ENCODE results near the gene ABL1. TPM values are rescaled to one million over a fixed set of nuclear protein-coding genes. Genes with fewer than 3 reads are reported as not detected.

ABL1 gene
- total and polyA plus RNA-seq, 2 of the 13 experiments (the other 11 are each of a cell fraction or from before 2014, with no cell fraction given) = 10.8 to 20.4 TPM

- peak; percentile 11; the same call in 1 of the 2 replicates for TF ChIP-seq ZNF644 (CRISPR knock-in tag; IDR thresholded peaks at IDR 0.05; ENCODE audit: low read depth)
These were observed 93.2 kb downstream of the ABL1 start (continued) for GRCh38 chr9:130927995-130928900.

GRCh38 chr9:130929571-130930038 lies 94.6 kb downstream of the ABL1 start:
- no peaks in the 10 kb centered on the region for H3K36me3 ChIP-seq (replicated peaks in 1 of 2; ENCODE audit: control insufficient read depth in 1 of 2, insufficient read depth in 2 of 2, low read length in 2 of 2)
- no peaks in the 10 kb centered on the region for H3K79me2 ChIP-seq (ENCODE audit: insufficient read depth, low read length)
- BruUV-seq (replicated peaks) = no TSS peak
- no peaks in the 10 kb centered on the region for H3K9me3 ChIP-seq (ENCODE audit: low read length)
- H3K27ac ChIP-seq (ENCODE audit: extremely low read length, insufficient read depth, low read length) = no peak overlapping the region
- no peak overlapping the region for H3K4me2 ChIP-seq (ENCODE audit: low read depth, low read length)
- in situ Hi-C loops (cut with HindIII; ENCODE audit: extremely low pct_ligation_motif_present, low pct_unique_long_range_greater_than_20kb) = no loop called here
- 27% methylated on average over 15 of the region's 36 CpGs for WGBS (ENCODE audit: low lambda C conversion rate)
- DNase-seq (ENCODE audit: low spot score) (no peak), ATAC-seq (peak; percentile 4; the same call in 1 of the 3 replicates), FAIRE-seq (no peak)
- POLR2A ChIA-PET = no interaction called here
- H3K9ac ChIP-seq (ENCODE audit: insufficient read depth, low read depth, low read length) = no peak overlapping the region
- intact Hi-C loops (cut with micrococcal nuclease; ENCODE audit: unreplicated experiment) = no loop called here
- H3K4me3 ChIP-seq (replicated peaks in 1 of 3; ENCODE audit: insufficient read depth in 1 of 3, low read depth in 2 of 3, low read length in 3 of 3) = no peak overlapping the region
- peaks cover 33% of the 10 kb centered on the region for H3K4me1 ChIP-seq (ENCODE audit: insufficient read depth, low read length)
- H4K20me1 ChIP-seq (ENCODE audit: insufficient read depth, low read length) = no peaks in the 10 kb centered on the region
- no peak overlapping the region for H2AFZ ChIP-seq (ENCODE audit: low read length)
- CTCF ChIA-PET (ENCODE audit: low intra/inter-chr PET ratio, low total read pairs) = no interaction called here
- H3K27me3 ChIP-seq (ENCODE audit: control insufficient read depth in 1 of 2, insufficient read depth in 2 of 2, low read length in 2 of 2) = peaks cover 17 to 95% of the 10 kb centered on the region in 2 experiments
- TF ChIP-seq ZNF768 (CRISPR knock-in tag; IDR thresholded peaks at IDR 0.05) (peak; percentile 14; the same call in 1 of the 2 replicates), ZNF687 (CRISPR knock-in tag; IDR thresholded peaks at IDR 0.05) (0 out of 2 replicates have a peak, but pooled peaks have one; percentile 11), XRCC5 (optimal IDR thresholded peaks at IDR 0.05; ENCODE audit: low read length) (no peak)

All from HepG2 (cell line).